ENCODE data around the gene ZNF335. TPM values are rescaled to one million over a fixed set of nuclear protein-coding genes. Genes with fewer than 3 reads are reported as not detected.
A peak's percentile ranks its signal among the peaks of the same experiment; 100 is the strongest.
"Not testable (repeated sequence)": the region's sequence is repeated elsewhere in the genome, so short reads cannot be mapped to it uniquely, and the experiment has no call there.

The ZNF335 gene
- total RNA-seq, 1 experiment from 2014 or later: 12.0 TPM

DNA sequence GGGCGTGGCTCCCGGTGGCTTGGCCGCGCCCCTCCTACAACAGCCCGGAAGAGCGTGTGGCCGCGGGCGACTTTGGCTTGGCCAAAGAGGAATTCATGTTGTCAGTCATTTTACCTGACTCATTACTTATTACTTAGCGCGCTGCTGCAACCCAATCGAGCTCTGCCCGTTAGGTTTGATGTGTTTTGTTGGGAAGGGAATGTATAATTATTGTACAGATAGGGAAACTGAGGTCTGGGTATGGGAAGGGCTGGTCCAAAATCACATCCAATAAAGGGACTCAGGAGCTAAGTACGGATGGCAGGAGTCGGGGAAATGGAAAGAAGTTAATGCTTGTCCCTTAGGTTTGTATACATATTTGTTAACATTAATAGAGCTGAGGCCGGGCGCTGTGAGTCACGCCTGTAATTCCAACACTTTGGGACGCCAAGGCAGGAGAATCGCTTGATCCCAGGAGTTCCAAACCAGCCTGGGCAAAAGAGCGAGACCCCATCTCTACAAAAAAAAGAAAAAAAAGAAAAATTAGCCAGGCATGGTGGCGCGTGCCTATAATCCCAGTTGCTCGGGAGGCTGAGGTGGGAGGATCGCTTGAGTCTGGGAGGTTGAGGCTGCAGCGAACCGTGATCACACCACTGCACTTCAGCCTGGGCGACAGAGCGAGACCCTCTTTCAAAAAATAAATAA is 639 bp upstream of the ZNF335 start:
- DNase-seq (ENCODE audit: low read depth): peak; percentile 98

DNA sequence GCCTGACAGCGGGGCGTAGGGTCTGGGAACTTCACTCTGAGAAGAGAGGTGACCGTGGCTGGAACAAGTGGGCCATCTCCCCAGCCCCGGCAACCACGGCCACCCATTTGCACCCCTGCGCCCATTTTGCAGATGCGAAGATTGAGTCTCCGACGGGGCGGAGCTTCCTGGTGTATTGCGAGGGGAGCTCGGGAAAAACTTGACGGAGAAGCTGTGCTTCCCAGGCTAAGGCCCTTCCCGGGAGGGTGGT is 653 bp downstream of the ZNF335 start:
- no peak for DNase-seq (ENCODE audit: low read depth)

DNA sequence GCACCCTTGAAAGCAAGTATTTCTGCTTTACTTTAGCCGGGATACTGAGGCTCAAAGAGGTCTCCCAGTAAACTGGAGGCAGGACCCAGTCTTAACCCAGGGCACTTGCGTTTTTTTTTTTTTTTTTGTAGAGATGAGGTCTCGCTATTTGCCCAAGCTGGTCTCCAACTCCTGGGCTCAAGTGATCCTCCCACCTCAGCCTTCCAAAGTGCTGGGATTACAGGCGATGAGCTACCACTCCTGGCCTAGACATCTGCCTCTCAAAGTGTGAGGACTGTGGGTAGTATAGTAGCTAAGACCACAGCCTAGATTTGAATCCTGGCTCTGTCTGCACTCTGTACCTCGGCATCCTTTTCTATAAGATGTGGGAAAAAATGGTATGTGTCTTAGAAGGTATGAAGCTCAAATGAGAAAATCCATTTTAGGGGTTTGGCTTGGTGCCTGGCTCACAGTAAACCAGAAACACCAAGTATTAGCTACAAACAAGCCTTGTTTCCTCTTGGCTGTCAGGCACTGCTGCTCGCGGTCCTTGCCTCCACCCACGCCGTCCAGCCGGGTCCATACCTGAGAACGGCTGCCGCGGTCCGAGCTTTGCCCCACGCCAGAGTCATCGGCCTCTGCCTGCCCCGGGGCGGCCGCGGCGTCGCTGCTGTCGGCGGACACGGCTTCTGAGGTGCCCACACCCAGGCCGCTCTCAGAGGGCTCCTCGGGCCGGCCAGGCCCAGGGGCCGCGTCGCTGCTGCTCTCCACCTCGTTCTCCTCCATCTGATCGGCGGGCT is 1.2 kb downstream of the ZNF335 start:
- DNase-seq (ENCODE audit: low read depth): peak; percentile 39

DNA sequence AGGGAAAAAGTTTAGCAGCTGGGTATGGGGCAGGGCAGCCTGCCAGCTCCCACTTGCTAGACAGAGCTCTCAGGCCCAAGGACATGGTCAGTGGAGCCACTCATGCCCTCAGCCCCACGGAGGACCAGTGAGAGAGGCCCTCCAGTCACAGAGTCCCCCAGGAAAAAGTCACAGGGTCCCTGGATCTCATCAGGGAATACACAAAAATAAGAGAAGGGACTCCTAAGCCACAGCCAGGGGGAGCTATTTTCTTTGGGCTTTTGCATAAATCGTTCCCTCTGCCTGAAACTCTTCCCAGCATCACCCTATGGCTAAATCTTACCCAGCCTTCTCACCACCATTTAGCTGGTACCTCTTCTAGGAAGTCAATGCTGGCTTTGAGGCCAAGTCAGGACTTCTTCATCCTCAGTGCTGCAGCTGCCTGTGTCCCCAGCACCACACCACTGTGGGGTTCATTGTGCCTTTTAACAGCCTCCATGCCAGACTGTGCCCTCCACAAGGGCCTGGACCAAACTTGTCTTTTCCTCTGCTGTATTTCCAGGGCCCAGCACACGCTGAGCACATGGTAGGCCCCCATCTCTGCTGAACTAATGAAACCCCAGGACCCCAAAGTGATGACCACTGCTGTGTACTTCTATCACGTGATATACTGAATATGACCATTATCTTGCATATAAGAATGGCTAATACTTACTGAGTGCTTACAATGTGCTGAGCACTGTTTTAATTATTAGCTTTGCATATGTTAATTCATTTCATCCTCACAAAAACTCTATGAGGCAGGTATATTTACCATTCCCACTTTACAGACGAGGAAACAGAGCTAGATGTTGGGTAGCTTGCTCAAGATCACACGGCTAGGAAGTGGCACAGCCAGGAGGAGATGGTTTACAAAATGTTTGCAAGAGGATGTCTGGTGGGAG is 2.0 kb downstream of the ZNF335 start:
- DNase-seq (ENCODE audit: low read depth): peak; percentile 75

DNA sequence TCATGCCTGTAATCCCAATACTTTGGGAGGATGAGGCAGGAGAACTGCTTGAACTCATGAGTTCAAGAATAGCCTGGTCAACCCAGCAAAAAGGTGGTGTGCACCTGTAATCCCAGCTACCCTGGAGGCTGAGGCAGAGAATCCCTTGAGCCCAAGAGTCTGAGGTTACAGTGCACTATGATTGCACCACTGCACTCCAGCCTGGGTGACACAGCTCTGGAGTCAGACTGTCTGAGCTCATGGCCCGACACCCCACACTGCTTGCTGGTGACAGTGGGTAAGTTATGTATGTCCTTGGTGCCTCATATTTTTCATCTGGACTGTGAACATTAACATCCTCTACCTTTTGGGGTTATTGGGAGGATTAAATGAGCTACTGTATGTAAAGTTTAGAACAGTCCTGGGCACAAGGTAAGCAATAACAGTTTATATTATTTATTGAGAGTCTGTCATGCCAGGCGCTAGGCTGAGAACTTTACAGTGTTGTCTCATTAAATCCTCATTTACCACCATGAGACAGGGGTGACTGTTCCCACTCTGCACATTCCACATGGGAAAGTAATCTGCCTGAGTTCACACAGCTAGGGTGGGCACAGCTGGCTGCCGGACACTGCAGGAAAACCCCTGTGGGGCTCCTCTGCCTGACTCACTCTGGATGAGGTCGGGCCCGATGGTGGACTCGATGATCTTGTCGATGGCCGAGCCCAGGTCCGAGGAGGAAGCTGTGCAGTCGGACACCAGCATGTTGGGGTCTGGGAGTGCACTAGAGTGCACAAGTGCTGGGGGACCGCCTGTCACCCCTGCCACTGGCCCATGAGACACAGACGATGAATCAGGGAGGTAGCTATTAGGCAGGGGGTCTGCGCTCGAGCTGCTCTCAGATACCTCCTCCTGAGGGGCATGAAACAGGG is 2.9 kb downstream of the ZNF335 start:
- DNase-seq (ENCODE audit: low read depth): peak; percentile 73

DNA sequence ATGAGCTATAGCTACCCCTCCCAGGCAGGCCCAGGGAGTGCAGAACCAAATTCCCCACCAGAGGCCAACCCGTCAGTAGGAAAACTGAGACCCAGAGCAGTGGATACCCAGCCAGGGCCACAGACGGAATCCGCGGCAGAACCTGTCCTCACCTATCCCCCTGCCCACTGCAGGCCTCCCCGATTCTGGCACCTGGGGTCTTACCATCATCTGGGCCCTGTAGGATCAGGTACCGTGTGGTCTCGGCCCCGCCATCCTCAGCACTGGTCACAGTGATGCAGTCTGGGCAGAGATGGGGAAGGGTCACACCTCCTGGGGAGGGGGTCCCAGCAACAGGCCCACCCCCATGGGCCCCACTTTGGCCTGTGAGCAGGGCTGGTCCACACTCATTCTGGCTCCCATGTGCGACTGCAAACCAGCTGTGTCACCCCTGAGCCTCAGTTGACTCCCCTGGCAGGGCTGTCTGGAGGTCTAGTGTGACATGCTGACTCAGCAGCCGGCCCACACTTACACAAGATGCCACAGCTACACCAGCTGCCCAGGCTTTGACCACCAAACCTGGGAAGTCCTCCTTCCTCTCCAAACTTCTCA is 3.8 kb downstream of the ZNF335 start:
- DNase-seq (ENCODE audit: low read depth): no peak

DNA sequence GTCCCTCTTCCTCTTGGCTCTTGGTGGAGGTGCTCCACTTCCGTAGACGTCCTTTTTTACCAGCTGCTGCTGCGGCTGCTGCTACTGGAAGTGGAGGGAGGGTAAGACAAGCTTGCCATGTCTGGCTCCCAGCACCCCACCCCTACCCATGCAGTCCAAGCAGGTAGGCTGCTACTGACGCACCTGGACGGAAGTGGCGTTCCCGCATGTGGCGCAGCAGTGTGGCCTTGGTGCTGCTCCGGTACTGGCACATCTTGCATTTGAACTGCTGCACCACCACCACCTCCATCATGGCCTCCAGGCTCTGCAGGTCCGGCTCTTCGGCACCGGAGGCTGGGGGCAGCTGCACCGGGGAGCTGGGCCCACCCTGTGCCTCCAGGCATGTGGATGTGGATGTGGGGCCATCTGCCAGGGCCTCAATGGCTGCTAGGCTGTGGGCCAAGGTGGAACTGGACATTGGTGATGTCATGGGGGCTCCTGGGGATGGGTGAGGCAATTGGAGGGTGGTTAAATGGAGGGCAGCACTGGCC is 4.4 kb downstream of the ZNF335 start:
- DNase-seq (ENCODE audit: low read depth): no peak

DNA sequence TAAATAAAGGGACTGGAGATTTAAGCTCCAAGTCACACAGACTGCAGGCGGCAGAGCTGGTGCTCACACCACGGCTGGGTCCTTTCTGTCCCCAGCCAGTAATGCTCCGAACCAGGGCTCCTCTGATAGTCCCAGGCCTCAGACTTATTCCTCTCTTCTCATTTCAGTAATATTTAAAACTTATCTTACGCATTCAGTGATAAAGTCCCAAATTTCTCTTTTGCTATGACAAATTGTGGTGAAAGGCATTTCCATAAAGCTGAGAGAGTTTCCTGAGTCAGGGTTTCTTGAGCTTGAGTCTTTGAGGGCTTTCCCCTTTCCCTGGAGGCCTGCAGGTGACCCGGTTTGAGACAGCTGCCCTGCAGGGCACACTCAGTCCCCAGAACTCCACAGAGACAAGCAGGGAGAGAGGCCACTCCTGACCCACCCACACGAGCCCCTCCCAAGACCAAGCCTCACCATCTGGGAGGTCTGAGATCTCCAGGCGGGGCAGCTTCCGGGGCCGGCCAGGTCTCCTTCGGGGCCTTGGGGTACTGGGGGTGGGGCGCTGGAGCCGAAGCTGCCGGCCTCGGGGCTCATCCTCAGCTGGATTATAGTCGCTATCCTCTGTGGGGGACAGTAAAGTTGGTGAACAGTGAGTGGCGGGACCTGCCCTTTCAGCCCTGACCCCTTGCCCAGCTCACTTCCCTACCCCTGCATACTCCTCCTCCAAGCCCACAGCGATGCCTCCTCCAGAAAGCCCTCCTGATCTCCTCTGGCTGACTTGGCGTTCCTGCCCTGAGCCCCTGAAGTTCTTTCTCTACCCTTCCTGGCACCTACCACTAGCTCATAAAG is 6.6 kb downstream of the ZNF335 start:
- no peak for DNase-seq (ENCODE audit: low read depth)

DNA sequence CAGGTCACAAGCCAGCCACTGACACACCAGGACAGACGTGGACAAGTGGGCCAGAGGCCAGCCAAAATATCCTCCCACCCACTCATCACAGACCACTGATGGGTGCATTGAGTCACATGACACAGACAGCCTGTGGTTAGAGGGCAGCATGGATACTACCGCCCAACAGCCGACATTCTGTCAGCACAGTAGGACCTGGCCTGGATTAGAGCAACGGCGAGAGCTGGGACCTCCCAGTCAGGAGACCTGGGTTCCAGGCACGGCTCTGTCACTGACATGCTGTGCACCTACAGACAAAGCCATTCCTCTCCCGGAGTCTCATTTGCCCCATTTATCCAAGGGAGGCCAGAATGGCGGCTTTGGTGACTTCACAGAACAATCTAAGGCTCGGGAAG is 8.0 kb downstream of the ZNF335 start:
- DNase-seq (ENCODE audit: low read depth): no peak

DNA sequence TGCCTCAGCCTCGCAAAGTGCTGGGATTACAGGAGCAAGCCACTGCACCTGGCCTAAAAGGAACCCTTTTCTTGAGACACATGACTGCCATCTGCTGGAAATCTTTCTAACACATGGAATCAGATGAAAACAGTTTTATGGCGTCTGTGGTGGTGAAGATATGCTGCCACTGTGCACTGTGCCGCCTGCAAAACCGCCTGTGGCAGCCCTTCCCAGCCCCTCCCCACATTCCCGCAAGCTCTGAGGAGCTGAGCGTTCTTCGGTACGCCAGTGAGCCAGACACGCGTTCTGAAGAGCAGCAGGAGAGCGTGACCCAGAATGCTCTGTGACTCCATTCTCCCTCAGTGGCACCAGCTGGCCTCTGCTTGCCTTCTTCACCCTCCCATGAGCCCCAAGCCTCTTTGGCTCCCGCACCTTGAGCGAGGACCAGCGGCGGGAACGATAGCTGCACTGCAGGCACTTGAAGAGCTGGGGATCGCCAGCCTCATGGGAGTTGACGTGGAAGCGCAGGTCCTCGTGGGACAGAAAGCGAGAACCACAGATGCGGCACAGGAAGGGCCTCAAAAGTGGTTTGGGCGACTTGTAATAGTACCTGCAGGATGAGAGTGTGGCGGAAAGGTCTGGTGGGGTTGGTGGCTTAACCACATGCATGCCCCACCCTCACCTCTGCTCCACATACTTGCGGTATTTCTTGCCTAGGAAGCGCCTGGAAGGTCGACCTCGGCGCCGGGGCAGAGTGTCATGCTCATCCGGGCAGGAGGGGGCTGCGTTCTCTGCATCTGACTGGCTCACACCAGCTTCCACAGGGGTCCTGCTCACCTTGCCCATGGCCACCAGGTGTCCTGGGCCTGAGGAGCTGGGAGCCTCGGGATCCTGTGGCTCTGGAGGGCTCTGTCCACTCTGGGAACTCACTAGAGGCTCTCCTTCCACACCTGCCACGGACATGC is 8.7 kb downstream of the ZNF335 start:
- peak; percentile 51 for DNase-seq (ENCODE audit: low read depth)

DNA sequence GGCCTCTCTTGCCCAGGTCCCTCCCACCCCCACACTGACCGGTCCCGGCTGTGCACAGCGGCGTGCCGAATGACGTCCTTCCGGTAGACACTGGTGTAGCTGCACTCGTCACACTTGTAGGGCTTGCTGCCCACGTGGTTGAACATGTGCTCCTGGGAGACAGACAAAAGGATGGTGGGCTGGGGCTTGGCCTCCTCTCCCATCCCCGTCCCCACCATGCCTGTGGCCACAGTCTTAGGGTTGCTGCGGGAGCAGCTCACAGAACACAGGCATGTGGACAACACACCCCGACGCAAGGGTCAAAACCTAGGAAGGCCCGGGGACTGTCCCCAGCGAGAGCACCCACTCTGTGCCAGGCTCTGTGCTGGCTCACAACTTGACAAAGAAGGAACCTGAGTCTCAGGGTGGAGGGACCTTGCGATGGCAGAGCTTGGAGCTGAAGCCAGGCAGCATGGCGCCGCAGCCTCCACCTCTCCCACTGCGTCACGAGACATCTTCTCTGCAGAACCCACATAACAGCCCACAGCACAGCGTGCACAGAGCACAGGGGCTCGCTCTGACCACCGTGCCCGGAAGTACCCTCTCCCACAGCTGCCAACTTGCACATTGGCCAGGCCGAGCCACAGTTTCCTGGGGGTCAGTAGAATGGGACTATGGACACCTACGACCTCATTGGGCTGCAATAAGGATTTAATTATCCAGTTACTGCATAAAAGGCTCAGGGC is 9.8 kb downstream of the ZNF335 start:
- DNase-seq (ENCODE audit: low read depth): no peak

DNA sequence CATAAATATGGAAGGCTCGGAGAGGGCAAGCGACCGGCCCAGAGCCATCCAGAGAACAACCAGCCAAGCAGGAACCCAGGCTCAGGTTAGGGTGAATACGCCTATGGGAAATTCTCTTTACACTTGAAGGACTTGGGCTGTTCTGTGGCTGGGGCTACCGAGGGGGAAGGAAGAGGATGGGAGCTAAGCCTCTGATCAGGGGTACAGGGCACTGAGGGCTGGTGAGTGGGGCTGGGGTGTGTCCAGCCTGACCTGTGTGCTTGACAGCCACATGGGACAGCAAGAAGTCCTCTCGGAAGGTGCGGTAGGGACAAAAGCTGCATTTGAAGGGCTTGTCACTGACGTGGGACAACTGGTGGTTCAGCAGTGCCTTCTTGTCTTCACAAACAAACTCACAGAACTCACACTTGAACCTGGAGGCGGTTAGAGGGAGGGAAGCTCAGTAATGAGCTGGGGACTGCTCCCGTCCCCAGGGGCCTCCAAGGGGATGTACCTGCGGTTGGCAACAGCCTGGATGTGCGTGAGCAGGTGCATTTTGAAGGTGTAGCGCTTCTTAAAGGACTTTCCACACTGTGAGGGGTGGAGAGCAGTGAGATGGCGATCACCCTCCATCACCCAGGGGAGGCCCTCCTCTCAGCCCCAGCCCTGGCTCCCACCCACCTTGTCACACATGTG is 11.9 kb downstream of the ZNF335 start:
- DNase-seq (ENCODE audit: low read depth): no peak

DNA sequence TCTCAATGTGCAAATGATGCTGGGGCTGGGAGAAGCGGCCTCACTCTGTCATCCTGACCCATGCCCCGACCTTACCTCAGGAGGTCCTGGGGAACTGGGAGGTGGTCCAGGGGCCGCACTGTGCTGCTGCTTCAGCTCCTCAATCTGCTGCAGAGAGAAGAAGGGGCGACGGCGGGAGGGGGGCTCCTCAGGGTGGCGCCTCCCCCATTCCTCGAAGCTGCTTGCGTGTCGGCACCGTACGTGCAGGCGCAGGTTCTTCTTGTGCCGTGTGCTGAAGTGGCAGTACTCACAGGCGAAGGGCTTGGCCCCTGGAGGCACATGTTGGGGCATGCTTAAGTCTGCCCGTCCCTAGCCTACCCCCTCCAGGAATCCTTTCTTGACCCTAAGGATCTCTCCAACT is 12.9 kb downstream of the ZNF335 start:
- no peak for DNase-seq (ENCODE audit: low read depth)

DNA sequence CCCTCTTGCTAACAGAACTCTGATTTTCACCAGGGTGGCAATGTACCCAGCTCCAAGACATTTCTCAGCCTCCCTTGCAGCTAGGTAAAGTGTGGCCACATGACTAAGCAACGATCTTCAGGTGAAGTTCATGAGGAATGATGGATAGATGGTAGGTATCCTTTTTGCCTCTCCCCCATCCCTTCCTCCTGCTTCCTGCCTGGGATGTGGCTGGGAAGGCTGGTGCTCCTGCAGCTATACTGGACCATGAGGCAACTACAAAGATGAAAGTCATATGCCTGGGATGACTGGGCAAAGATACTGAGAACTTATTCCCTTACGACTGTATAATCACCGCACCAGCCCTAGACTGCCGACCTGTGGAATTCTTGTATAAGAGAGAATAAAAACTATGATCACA is 13.4 kb downstream of the ZNF335 start:
- DNase-seq (ENCODE audit: low read depth): no peak

DNA sequence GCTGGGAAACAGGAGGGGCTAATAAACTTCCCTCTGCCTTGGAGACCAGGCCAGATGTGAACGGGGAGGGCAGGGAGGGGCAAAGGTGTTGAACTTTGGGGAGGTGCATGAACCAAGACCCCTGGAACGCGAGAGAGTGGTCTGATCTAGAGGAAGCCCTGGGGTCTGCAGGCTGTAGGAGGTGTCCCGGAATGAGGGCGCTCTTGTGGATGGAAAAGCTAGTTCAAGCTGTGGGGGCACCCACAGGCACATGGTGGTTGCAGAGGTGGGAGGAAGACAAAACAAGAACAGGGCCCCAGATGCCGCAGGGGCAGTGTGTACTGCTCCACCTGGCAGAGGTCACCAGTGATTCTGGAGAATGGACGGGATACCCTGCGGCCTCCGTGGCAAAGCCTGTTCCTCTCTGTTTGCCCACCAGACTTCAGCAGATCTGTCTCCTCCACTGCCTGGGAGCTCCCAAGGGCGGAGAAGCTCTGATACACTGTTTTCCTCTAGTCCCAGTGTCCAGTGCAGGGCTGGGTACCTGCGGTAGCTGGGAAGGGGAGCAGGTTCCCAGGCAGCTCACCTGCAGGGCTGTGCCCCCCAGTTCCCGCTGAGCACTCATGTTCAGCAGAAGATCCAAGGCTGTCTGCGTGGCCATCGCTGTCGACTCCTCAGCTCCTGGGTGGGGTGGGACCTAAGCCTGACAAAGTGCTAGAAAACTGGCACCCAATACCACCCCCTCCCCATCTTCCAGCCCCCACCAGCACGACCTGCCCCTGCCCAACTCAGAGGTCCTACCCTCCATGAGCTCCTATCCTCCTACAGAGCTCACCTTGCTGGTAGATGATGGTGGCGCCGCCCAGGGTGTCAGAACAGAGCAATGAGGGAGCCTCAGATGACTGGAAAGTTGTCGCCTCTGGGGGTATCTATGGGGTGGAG is 14.7 kb downstream of the ZNF335 start:
- DNase-seq (ENCODE audit: low read depth): no peak

DNA sequence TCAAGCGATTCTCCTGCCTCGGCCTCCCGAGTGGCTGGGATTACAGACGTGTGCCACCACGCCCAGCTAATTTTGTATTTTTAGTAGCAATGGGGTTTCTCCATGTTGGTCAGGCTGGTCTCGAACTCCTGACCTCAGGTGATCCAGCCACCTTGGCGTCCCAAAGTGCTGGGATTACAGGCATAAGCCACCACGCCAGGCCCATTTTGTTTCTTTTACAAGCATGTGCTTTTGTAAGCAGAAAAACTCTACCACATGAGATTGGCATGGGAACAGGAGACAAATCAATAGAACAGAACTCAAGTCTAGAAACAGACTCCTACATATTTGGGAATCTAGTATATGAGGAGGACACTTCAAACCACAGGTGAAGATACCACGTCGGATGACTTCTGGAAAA is 15.7 kb downstream of the ZNF335 start:
- not testable (repeated sequence) for DNase-seq (ENCODE audit: low read depth)

DNA sequence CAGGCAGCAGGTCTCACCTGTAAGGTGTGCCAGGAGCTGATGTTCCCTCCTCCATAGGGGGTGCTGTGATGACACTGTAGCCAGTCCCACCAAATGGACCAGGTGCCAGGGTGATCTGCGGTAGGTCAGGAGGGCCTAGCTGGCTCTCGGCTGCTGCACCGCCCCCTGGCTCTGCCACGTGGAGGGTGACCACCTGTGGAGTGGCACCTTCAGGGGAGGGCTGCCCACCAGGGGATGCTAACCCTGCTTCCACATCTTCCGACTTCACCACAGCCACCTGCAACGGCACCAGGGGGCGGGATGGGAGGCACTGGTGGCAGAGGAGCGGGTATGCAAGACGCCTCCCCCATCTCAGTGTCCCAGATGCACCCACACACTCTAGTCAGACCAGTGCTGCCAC is 18.3 kb downstream of the ZNF335 start:
- DNase-seq (ENCODE audit: low read depth): no peak

Data from RPMI7951 (cell line).